Fibroblast of lung (primary cell): ENCODE data around the gene F10. TPM values are rescaled to one million over a fixed set of nuclear protein-coding genes. Genes with fewer than 3 reads are reported as not detected.

Source experiments
- DNase-seq, 2 donors: peaks; one replicate each; pipeline versions ENCODE4 v3.0.0 to v3.0.0-alpha.2; 2010; ENCODE audit warnings: low read depth in 2 of 2
- H2AFZ ChIP-seq: 2 replicates; pipeline ENCODE4 v1.5.1; 2012; ENCODE audit warnings: low read length, control low read depth, inconsistent platforms
- H3K27ac ChIP-seq: 2 replicates; pipeline ENCODE4 v1.5.1; 2011; ENCODE audit warnings: low read length, control low read depth; ENCODE audit not compliant: insufficient read depth
- H3K27me3 ChIP-seq: 2 replicates; pipeline ENCODE4 v1.5.1; 2011; ENCODE audit warnings: mild to moderate bottlenecking, low read length; ENCODE audit not compliant: control insufficient read depth, insufficient read depth
- H3K36me3 ChIP-seq: 2 replicates; pipeline ENCODE4 v1.5.1; 2011; ENCODE audit warnings: low read length; ENCODE audit not compliant: control insufficient read depth, insufficient read depth
- H3K4me1 ChIP-seq: 2 replicates; pipeline ENCODE4 v1.5.1; 2011; ENCODE audit warnings: low read length; ENCODE audit not compliant: control insufficient read depth, insufficient read depth; ENCODE audit errors: extremely low read depth
- H3K4me2 ChIP-seq: 2 replicates; pipeline ENCODE4 v1.5.1; 2011; ENCODE audit warnings: low read length, control low read depth; ENCODE audit not compliant: insufficient read depth; ENCODE audit errors: extremely low read depth
- H3K4me3 ChIP-seq, 4 experiments: fragments of 200-600 bp in 1 of 4; sonication (generic) in 1 of 4; replicated peaks in 1 of 4; 2 replicates each; pipeline ENCODE4 v1.5.1; 2011 to 2016; ENCODE audit warnings: low read length in 4 of 4, low read depth in 3 of 4, mild to moderate bottlenecking in 3 of 4, control low read depth in 2 of 4, inconsistent platforms in 1 of 4, mixed read lengths in 1 of 4; ENCODE audit not compliant: insufficient read depth in 1 of 4; ENCODE audit errors: control extremely low read depth in 1 of 4
- H3K79me2 ChIP-seq: 2 replicates; pipeline ENCODE4 v1.5.1; 2012; ENCODE audit warnings: mild to moderate bottlenecking, low read length, inconsistent platforms; ENCODE audit not compliant: control insufficient read depth, insufficient read depth
- H3K9ac ChIP-seq: 2 replicates; pipeline ENCODE4 v1.5.1; 2011; ENCODE audit warnings: mild to moderate bottlenecking, low read length, control low read depth; ENCODE audit not compliant: insufficient read depth
- H3K9me3 ChIP-seq: 2 replicates; pipeline ENCODE4 v1.5.1; 2012; ENCODE audit warnings: low read depth, low read length; ENCODE audit not compliant: control insufficient read depth, insufficient read depth
- H4K20me1 ChIP-seq: 2 replicates; pipeline ENCODE4 v1.5.1; 2011; ENCODE audit warnings: low read length; ENCODE audit not compliant: control insufficient read depth, insufficient read depth; ENCODE audit errors: extremely low read depth
- CTCF ChIP-seq, 2 donors: IDR thresholded peaks in 1 of 2; conservative IDR thresholded peaks in 1 of 2; 1 replicate in 1 of 2; 2 replicates in 1 of 2; pipeline ENCODE4 v1.5.1; 2011 to 2012; ENCODE audit warnings: low read length in 2 of 2, control low read depth in 1 of 2, inconsistent platforms in 1 of 2, low read depth in 1 of 2, mild to moderate bottlenecking in 1 of 2
- EZH2 ChIP-seq: IDR thresholded peaks from 2 replicates; pipeline ENCODE4 v1.5.1; 2012; ENCODE audit warnings: low read length, control low read depth, mild to moderate bottlenecking; ENCODE audit errors: missing control alignments
- polyA plus RNA-seq, 2 donors: library from polyadenylated mRNA; depleted of rRNA in 1 of 2; stranded (reverse) in 1 of 2; unstranded in 1 of 2; fragments of >200 nt; gene quantifications; 2 replicates each; pipeline ENCODE4 v1.2.1, GENCODE V29; 2011 to 2012; ENCODE audit warnings: missing spikeins in 1 of 2
- total RNA-seq: library from RNA; depleted of rRNA; stranded (reverse); fragments of >200 nt; gene quantifications from 2 replicates; pipeline ENCODE4 v1.2.1, GENCODE V29; 2014

The F10 gene
- total and polyA plus RNA-seq, 2 donors (not counting 1 experiment from before 2014, with no cell fraction given) = 39.9 to 41.5 TPM

GRCh38 chr13:113146750-113147149, 24.2 kb downstream of the F10 start:
- H3K4me2 ChIP-seq = no peak overlapping the region
- H2AFZ ChIP-seq = no peak overlapping the region
- H3K4me3 ChIP-seq = no peak overlapping the region
- TF ChIP-seq EZH2 = no peak
- H3K9me3 ChIP-seq = no peaks in the 10 kb centered on the region
- no peaks in the 10 kb centered on the region for H4K20me1 ChIP-seq
- H3K79me2 ChIP-seq = no peaks in the 10 kb centered on the region
- H3K27ac ChIP-seq = no peak overlapping the region
- no peak overlapping the region for H3K9ac ChIP-seq
- H3K27me3 ChIP-seq = no peaks in the 10 kb centered on the region
- no peak for DNase-seq
- H3K36me3 ChIP-seq = no peaks in the 10 kb centered on the region
- no peaks in the 10 kb centered on the region for H3K4me1 ChIP-seq

- H3K9me3 ChIP-seq = no peaks in the 10 kb centered on the region
- no peak overlapping the region for H3K4me3 ChIP-seq
- DNase-seq = no peak
- no peak overlapping the region for H3K9ac ChIP-seq
- H3K4me1 ChIP-seq = peaks cover 4% of the 10 kb centered on the region
- no peaks in the 10 kb centered on the region for H4K20me1 ChIP-seq
- no peak overlapping the region for H2AFZ ChIP-seq
- no peak overlapping the region for H3K27ac ChIP-seq
- H3K79me2 ChIP-seq = no peaks in the 10 kb centered on the region
- no peak overlapping the region for H3K4me2 ChIP-seq
- H3K36me3 ChIP-seq = no peaks in the 10 kb centered on the region
- TF ChIP-seq EZH2 = no peak
- no peak for TF ChIP-seq CTCF (conservative IDR thresholded peaks at IDR 0.05 in 1 of 2, IDR thresholded peaks at IDR 0.05 in 1 of 2; ENCODE audit: low read depth in 1 of 2, low read length in 2 of 2)
- H3K27me3 ChIP-seq = no peaks in the 10 kb centered on the region
Measured at GRCh38 chr13:113147206-113147605, 24.6 kb downstream of the F10 start.

GRCh38 chr13:113148407-113148806, 25.8 kb downstream of the F10 start:
- DNase-seq = no peak
- TF ChIP-seq CTCF (conservative IDR thresholded peaks at IDR 0.05 in 1 of 2, IDR thresholded peaks at IDR 0.05 in 1 of 2; ENCODE audit: low read depth in 1 of 2, low read length in 2 of 2) (no peak), EZH2 (no peak)
- H3K27ac ChIP-seq = no peak overlapping the region
- no peaks in the 10 kb centered on the region for H3K36me3 ChIP-seq
- H3K27me3 ChIP-seq = no peaks in the 10 kb centered on the region
- H2AFZ ChIP-seq = no peak overlapping the region
- H3K79me2 ChIP-seq = no peaks in the 10 kb centered on the region
- no peaks in the 10 kb centered on the region for H4K20me1 ChIP-seq
- H3K9ac ChIP-seq = no peak overlapping the region
- no peaks in the 10 kb centered on the region for H3K9me3 ChIP-seq
- no peak overlapping the region for H3K4me3 ChIP-seq
- H3K4me1 ChIP-seq = peaks cover 10% of the 10 kb centered on the region
- H3K4me2 ChIP-seq = no peak overlapping the region
